ENCODE data around the gene EYS. TPM values are rescaled to one million over a fixed set of nuclear protein-coding genes. Genes with fewer than 3 reads are reported as not detected.
A peak's percentile ranks its signal among the peaks of the same experiment; 100 is the strongest.

EYS gene
- total and polyA plus RNA-seq, 4 donors: 0.53 to 4.5 (median 2.4) TPM

DNA sequence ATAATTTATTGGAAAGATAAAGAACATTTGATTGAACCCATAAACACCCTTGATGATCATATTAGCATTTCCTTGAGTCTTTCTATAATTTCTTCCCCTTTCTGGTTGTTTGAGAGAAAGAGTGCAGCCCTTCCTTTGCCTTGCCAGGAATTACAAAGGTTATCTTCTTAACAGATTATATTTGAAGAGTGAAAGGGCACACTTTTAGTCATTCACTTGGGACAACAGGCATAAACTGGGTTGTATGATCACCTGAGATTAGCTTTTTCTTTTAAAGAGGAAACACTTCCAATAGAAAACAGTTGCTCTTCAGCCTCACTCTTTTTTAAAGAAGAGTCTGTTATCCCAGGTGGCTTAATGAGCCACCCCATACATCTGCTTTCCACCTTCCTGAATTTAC is 1776.2 kb downstream of the EYS start:
- H3K4me1 ChIP-seq (ENCODE audit: control insufficient read depth, insufficient read depth, low read length): no peaks in the 10 kb centered on the region
- H3K4me3 ChIP-seq (ENCODE audit: low read depth, low read length): no peak overlapping the region
- no peaks in the 10 kb centered on the region for H3K36me3 ChIP-seq (ENCODE audit: control insufficient read depth, insufficient read depth, low read length)
- H3K9me3 ChIP-seq (ENCODE audit: control insufficient read depth, insufficient read depth, low read length): no peaks in the 10 kb centered on the region
- H3K27me3 ChIP-seq (ENCODE audit: control insufficient read depth, insufficient read depth, low read length): no peaks in the 10 kb centered on the region
- H3K27ac ChIP-seq (ENCODE audit: low read depth, low read length): no peak overlapping the region
- DNase-seq (ENCODE audit: low read depth in 4 of 6, low spot score in 6 of 6): no peak

DNA sequence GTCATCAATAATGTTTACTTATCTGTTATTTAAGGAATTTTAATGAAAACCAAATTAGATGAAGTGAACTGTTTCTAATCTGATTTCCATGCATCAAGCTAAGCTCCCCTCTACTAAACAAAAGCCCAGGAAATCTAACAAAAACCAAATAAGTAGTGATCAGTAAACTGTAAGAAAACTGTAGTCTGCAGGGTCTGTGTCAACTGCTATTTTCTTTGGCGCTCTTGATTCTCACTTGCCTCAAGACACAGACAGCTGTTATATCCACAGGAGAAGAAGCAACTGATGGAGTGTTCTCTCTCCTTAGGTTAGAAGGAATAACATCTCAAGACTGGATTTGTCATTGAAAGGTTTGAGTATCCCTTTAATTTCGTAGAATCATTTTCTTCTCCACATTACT is 1777.9 kb downstream of the EYS start:
- peak in 1 of 6 donors; percentile 69 for DNase-seq (ENCODE audit: low read depth in 4 of 6, low spot score in 6 of 6)

DNA sequence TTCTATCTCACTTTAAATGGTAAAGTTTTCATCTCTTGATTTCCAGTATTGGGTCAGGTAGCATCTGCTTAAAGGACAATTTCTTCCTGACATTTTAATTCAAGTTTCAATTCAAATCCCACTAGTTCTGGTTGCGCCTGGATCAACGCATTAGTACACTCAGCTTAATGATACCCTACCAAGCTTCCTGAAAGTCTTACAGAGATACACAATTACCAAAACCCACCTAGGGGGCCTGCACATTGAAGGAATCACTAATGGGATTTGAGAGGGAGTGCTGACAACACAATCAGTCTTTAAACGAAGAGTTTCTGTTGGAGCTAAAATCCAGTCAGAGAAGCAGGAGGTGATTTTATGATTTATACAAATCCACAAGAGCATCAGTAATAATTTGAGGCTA is 1778.4 kb downstream of the EYS start:
- no peaks in the 10 kb centered on the region for H3K27me3 ChIP-seq (ENCODE audit: control insufficient read depth, insufficient read depth, low read length)
- H3K4me1 ChIP-seq (ENCODE audit: control insufficient read depth, insufficient read depth, low read length): no peaks in the 10 kb centered on the region
- no CpG with 5 or more reads among the region's 3 CpGs for WGBS (ENCODE audit: insufficient coverage)
- no peak overlapping the region for H3K4me3 ChIP-seq (ENCODE audit: low read depth, low read length)
- peak in 1 of 6 donors; percentile 84 for DNase-seq (ENCODE audit: low read depth in 4 of 6, low spot score in 6 of 6)
- H3K27ac ChIP-seq (ENCODE audit: low read depth, low read length): no peak overlapping the region
- H3K9me3 ChIP-seq (ENCODE audit: control insufficient read depth, insufficient read depth, low read length): no peaks in the 10 kb centered on the region
- H3K36me3 ChIP-seq (ENCODE audit: control insufficient read depth, insufficient read depth, low read length): no peaks in the 10 kb centered on the region

More for the DNA sequence above, 1777.9 kb downstream of the EYS start:
- Histone ChIP-seq H3K4me1 (ENCODE audit: control insufficient read depth, insufficient read depth, low read length) (no peaks in the 10 kb centered on the region), H3K27ac (ENCODE audit: low read depth, low read length) (no peak overlapping the region), H3K36me3 (ENCODE audit: control insufficient read depth, insufficient read depth, low read length) (no peaks in the 10 kb centered on the region), H3K9me3 (ENCODE audit: control insufficient read depth, insufficient read depth, low read length) (no peaks in the 10 kb centered on the region), H3K4me3 (ENCODE audit: low read depth, low read length) (no peak overlapping the region), H3K27me3 (ENCODE audit: control insufficient read depth, insufficient read depth, low read length) (no peaks in the 10 kb centered on the region)
- WGBS (ENCODE audit: insufficient coverage): no CpG with 5 or more reads among the region's 2 CpGs

DNA sequence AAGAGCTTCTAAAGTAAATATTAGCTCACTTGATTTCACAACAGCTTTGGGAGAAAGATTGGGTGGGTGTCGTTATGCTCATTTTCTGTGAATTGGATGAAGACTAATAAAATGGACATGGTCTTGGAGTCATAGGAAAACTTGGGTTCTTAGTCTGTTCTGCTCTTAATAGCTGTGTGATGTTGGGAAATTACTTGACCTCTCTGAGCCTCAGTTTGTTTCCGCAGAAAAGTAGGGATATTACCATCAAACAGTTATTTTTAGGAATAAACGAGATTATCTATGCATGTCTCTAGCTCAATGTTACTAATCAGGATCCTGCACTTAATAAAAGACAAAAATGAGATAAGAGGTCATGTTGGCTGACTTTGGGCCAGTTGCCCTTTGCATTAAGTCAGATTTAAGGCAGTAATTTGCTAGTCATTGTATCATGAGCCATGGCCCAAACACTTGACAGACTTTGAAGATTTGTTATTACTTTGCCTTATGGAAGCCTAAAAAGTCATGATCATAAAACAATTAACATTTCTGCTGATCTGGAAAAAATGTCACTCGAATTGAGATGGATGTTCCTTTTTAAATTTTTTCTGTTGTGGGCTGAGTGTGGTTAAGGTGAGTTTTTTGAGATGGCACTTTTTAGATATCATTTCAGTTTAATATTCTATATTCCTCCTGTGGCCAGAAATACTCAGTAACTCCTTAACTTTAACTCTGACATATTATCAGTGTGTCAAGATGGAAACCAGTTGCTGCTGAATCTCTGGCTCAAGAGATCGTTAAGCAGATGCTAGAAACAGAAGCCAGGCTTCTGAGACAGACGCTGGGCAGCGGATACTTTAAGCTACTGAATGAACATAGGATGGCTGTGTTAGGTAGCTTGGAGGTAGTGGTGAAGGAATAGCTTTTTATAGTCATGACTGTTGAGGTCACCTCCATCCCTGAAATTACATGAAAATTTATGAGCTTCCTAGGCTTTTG is 1779.8 kb downstream of the EYS start:
- no peaks in the 10 kb centered on the region for H3K4me1 ChIP-seq (ENCODE audit: control insufficient read depth, insufficient read depth, low read length)
- H3K9me3 ChIP-seq (ENCODE audit: control insufficient read depth, insufficient read depth, low read length): no peaks in the 10 kb centered on the region
- 100% methylated on average over 1 of the region's 7 CpGs for WGBS (ENCODE audit: insufficient coverage)
- no peaks in the 10 kb centered on the region for H3K27me3 ChIP-seq (ENCODE audit: control insufficient read depth, insufficient read depth, low read length)
- DNase-seq (ENCODE audit: low read depth in 4 of 6, low spot score in 6 of 6): no peak
- H3K27ac ChIP-seq (ENCODE audit: low read depth, low read length): no peak overlapping the region
- no peaks in the 10 kb centered on the region for H3K36me3 ChIP-seq (ENCODE audit: control insufficient read depth, insufficient read depth, low read length)
- no peak overlapping the region for H3K4me3 ChIP-seq (ENCODE audit: low read depth, low read length)

DNA sequence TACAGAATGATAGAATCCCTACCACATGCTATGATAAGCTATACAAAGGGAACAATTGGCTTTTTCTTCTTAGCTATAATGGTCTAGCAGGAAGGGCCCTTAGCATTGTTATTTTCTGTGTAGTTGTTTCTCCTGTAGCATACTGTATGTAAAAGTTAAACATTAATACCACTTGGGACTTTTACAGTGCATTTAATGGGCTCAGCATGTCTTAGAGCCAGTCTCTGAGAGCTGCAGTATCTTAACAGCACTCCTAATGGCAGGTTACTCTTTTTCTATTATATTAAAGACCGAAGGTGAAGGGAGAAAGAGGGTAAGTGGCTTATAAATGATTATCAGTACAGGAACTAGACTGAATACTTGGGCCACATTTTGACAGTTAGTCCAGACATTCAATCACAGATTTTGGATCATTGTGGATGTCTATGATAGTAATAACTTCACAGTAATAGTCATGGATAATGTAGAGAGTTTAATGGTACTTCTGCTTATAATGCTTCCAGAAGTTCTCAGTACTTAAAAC is 1780.7 kb downstream of the EYS start:
- Histone ChIP-seq H3K9me3 (ENCODE audit: control insufficient read depth, insufficient read depth, low read length) (no peaks in the 10 kb centered on the region), H3K4me1 (ENCODE audit: control insufficient read depth, insufficient read depth, low read length) (no peaks in the 10 kb centered on the region), H3K27me3 (ENCODE audit: control insufficient read depth, insufficient read depth, low read length) (no peaks in the 10 kb centered on the region), H3K36me3 (ENCODE audit: control insufficient read depth, insufficient read depth, low read length) (no peaks in the 10 kb centered on the region), H3K27ac (ENCODE audit: low read depth, low read length) (no peak overlapping the region), H3K4me3 (ENCODE audit: low read depth, low read length) (no peak overlapping the region)
- DNase-seq (ENCODE audit: low read depth in 4 of 6, low spot score in 6 of 6): peak in 1 of 6 donors; percentile 32
- WGBS (ENCODE audit: insufficient coverage): no CpG with 5 or more reads among the region's 1 CpG

DNA sequence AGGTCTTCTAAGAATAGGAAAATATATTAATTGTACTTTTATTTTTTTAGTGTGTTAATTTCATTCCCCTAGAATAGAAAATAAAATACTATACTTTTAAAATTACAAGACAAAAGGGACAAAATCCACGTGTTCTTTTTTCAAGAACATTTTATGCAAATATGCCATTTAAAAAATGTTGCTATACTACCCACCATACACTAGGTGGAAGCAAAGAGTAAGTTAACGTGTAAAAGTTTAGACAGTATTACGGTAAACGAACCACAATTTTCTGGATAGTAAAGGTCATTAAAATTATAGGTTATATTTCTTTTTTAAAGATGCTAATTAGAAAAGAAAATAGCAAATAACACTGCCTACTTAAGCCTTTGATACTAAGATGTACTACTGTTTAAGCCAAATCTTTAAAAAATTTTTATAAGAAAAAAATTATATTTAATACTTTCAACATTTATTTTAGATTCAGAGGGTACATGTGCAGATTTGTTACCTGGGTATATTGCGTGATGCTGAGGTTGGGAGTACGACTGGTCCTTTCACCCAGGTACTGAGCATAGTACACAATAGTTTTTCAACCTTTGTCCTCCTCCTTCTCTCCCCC is 1783.8 kb downstream of the EYS start:
- no peak overlapping the region for H3K4me3 ChIP-seq (ENCODE audit: low read depth, low read length)
- WGBS (ENCODE audit: insufficient coverage): 0% methylated on average over 1 of the region's 6 CpGs
- H3K27me3 ChIP-seq (ENCODE audit: control insufficient read depth, insufficient read depth, low read length): no peaks in the 10 kb centered on the region
- no peak overlapping the region for H3K27ac ChIP-seq (ENCODE audit: low read depth, low read length)
- H3K36me3 ChIP-seq (ENCODE audit: control insufficient read depth, insufficient read depth, low read length): no peaks in the 10 kb centered on the region
- H3K9me3 ChIP-seq (ENCODE audit: control insufficient read depth, insufficient read depth, low read length): no peaks in the 10 kb centered on the region
- DNase-seq (ENCODE audit: low read depth in 4 of 6, low spot score in 6 of 6): peak in 5 of 6 donors; percentile 26 to 85 (median 48)
- peaks cover 5% of the 10 kb centered on the region for H3K4me1 ChIP-seq (ENCODE audit: control insufficient read depth, insufficient read depth, low read length)

DNA sequence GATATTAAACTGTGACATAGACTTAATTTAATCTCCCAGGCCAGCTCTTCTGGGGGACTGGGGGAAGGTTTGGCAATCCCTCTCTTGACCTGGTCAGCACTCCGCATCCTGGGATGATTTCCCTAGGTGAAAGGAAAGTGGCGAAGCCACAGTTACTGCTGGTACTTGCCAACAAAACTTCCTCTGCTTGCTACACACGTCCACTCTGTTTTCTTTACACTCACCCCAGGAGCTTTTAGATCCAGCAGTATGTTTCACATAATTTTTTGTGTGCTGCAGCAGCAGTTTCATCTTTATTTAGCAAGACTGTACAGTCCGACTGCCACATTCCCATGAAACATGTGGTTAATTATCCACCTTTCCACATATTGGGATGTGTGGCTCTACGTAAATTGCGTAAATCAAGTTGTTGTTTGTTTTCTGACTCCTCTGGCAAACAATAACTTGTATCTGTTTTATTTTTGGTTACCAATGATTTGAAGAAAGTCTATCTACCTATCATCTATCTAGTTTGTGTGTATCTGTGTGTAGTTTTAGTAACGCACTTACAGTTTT is 1787.4 kb downstream of the EYS start:
- H3K4me1 ChIP-seq (ENCODE audit: control insufficient read depth, insufficient read depth, low read length): peaks cover 5% of the 10 kb centered on the region
- no peaks in the 10 kb centered on the region for H3K36me3 ChIP-seq (ENCODE audit: control insufficient read depth, insufficient read depth, low read length)
- no peak overlapping the region for H3K27ac ChIP-seq (ENCODE audit: low read depth, low read length)
- H3K4me3 ChIP-seq (ENCODE audit: low read depth, low read length): no peak overlapping the region
- H3K9me3 ChIP-seq (ENCODE audit: control insufficient read depth, insufficient read depth, low read length): no peaks in the 10 kb centered on the region
- H3K27me3 ChIP-seq (ENCODE audit: control insufficient read depth, insufficient read depth, low read length): no peaks in the 10 kb centered on the region
- 35% methylated on average over 3 of the region's 7 CpGs for WGBS (ENCODE audit: insufficient coverage)
- peak in 2 of 6 donors; percentile 21 to 33 for DNase-seq (ENCODE audit: low read depth in 4 of 6, low spot score in 6 of 6)

DNA sequence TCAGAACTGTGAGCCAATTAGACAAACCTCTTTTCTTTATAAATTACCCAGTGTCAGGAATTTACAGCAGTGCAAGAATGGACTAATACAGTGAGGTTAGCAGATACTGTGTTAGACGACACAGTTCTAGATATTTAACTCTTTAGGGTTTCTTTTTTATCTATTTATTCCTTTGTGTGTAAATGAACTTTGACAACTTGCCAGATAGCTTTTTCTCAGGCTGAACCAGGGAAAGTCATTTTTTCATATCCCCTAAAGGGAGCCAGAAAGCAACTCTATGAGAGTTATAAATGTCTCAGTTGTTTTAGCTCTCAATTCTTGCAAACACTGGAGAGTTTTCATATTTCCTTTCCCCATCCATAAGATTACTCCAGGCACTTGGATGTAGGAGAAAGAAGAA is 1794.1 kb downstream of the EYS start:
- DNase-seq (ENCODE audit: low read depth in 4 of 6, low spot score in 6 of 6): no peak
- H3K27ac ChIP-seq (ENCODE audit: low read depth, low read length): no peak overlapping the region
- no peaks in the 10 kb centered on the region for H3K9me3 ChIP-seq (ENCODE audit: control insufficient read depth, insufficient read depth, low read length)
- H3K4me1 ChIP-seq (ENCODE audit: control insufficient read depth, insufficient read depth, low read length): no peaks in the 10 kb centered on the region
- no CpG with 5 or more reads among the region's 1 CpG for whole genome bisulfite sequencing (ENCODE audit: insufficient coverage)
- H3K27me3 ChIP-seq (ENCODE audit: control insufficient read depth, insufficient read depth, low read length): no peaks in the 10 kb centered on the region
- H3K4me3 ChIP-seq (ENCODE audit: low read depth, low read length): no peak overlapping the region
- H3K36me3 ChIP-seq (ENCODE audit: control insufficient read depth, insufficient read depth, low read length): no peaks in the 10 kb centered on the region

DNA sequence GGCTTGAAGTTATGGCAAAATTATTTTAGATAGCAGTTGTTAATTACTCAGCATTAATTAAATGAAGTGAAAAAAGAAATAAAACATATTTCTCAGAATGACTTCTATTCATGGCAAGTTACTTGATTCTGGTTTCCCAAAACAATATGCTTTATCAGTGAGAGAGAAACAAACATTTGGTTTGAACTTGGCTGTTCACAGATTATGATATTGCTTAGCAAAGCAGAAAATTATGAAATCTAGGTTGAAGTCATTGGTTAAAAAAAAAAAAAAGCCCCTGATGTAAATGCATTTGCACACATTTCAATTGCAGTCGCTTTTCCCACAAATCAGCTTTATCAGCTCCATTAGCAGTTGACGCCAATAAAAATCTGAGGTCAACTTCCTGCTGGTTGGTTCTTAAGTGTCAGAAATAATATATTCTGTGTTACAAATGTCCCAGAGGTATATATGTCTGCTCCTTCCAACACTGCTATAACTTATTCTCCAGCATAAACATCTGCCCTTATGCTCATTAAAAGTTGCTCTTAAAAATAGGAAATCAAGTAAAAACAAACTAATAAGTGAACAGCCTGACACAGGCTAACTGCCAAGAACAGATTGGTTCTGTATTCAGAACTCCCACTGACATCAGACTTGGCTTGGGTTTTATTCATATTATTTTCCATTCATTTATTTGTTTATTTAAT is 1796.0 kb downstream of the EYS start:
- Histone ChIP-seq H3K4me3 (ENCODE audit: low read depth, low read length) (no peak overlapping the region), H3K27me3 (ENCODE audit: control insufficient read depth, insufficient read depth, low read length) (no peaks in the 10 kb centered on the region), H3K36me3 (ENCODE audit: control insufficient read depth, insufficient read depth, low read length) (no peaks in the 10 kb centered on the region), H3K4me1 (ENCODE audit: control insufficient read depth, insufficient read depth, low read length) (no peaks in the 10 kb centered on the region), H3K27ac (ENCODE audit: low read depth, low read length) (no peak overlapping the region), H3K9me3 (ENCODE audit: control insufficient read depth, insufficient read depth, low read length) (no peaks in the 10 kb centered on the region)
- peak in 1 of 6 donors; percentile 15 for DNase-seq (ENCODE audit: low read depth in 4 of 6, low spot score in 6 of 6)
- WGBS (ENCODE audit: insufficient coverage): no CpG with 5 or more reads among the region's 2 CpGs

All from spinal cord (tissue), 10 donors.